CD14-positive monocyte (primary cell): Measurements from ENCODE around the gene C1S. TPM values are rescaled to one million over a fixed set of nuclear protein-coding genes. Genes with fewer than 3 reads are reported as not detected.
A peak's percentile ranks its signal among the peaks of the same experiment; 100 is the strongest.

Experiments used
- DNase-seq, 3 donors: peaks; one replicate each; pipeline ENCODE4 v3.0.0-alpha.2; 2011 to 2022
- H2AFZ ChIP-seq: 2 replicates; pipeline ENCODE4 v1.6.0; 2012; ENCODE audit warnings: mild to moderate bottlenecking, low read depth, low read length, inconsistent platforms; ENCODE audit not compliant: insufficient read depth, poor library complexity, severe bottlenecking
- H3K27ac ChIP-seq, 2 donors: 1 replicate in 1 of 2; 2 replicates in 1 of 2; pipeline ENCODE4 v1.5.1; 2012 to 2013; ENCODE audit warnings: low read length in 2 of 2, control low read depth in 1 of 2, inconsistent platforms in 1 of 2, low read depth in 1 of 2, mild to moderate bottlenecking in 1 of 2
- H3K27me3 ChIP-seq, 2 donors: one replicate each; pipeline versions ENCODE4 v1.6.0 to v1.6.1; 2011 to 2013; ENCODE audit warnings: low read length in 2 of 2; ENCODE audit not compliant: control insufficient read depth in 2 of 2, insufficient read depth in 2 of 2
- H3K36me3 ChIP-seq, 2 donors: replicated peaks in 1 of 2; 1 replicate in 1 of 2; 2 replicates in 1 of 2; pipeline versions ENCODE4 v1.5.1 to v1.6.1; 2012 to 2013; ENCODE audit warnings: low read length in 2 of 2, control low read depth in 1 of 2, inconsistent platforms in 1 of 2, mild to moderate bottlenecking in 1 of 2; ENCODE audit not compliant: insufficient read depth in 2 of 2, control insufficient read depth in 1 of 2
- H3K4me1 ChIP-seq, 2 donors: 1 replicate in 1 of 2; 2 replicates in 1 of 2; pipeline versions ENCODE4 v1.5.1 to v1.6.1; 2012 to 2013; ENCODE audit warnings: low read length in 2 of 2, control low read depth in 1 of 2, inconsistent platforms in 1 of 2, mild to moderate bottlenecking in 1 of 2, moderate library complexity in 1 of 2; ENCODE audit not compliant: insufficient read depth in 2 of 2, control insufficient read depth in 1 of 2
- H3K4me2 ChIP-seq: replicated peaks from 2 replicates; pipeline ENCODE3; 2012; ENCODE audit warnings: low read length, moderate library complexity, mild to moderate bottlenecking; ENCODE audit not compliant: poor library complexity, severe bottlenecking; ENCODE audit errors: extremely low read depth
- H3K4me3 ChIP-seq, 3 experiments: fragments of 200-600 bp in 1 of 3; sonication (generic) in 1 of 3; replicated peaks in 1 of 3; 1 replicate in 2 of 3; 2 replicates in 1 of 3; pipeline ENCODE4 v1.5.1; 2011 to 2013; ENCODE audit warnings: low read length in 3 of 3, mild to moderate bottlenecking in 3 of 3, control low read depth in 2 of 3, low read depth in 2 of 3, inconsistent platforms in 1 of 3, moderate library complexity in 1 of 3
- H3K79me2 ChIP-seq: 2 replicates; pipeline ENCODE4 v1.6.0; 2012; ENCODE audit warnings: mild to moderate bottlenecking, control low read depth, inconsistent platforms, low read length, moderate library complexity; ENCODE audit not compliant: insufficient read depth
- H3K9ac ChIP-seq: 2 replicates; pipeline ENCODE4 v1.6.0; 2017; ENCODE audit warnings: low read length, mild to moderate bottlenecking; ENCODE audit not compliant: insufficient read depth, poor library complexity, severe bottlenecking
- H3K9me3 ChIP-seq, 2 donors: replicated peaks in 1 of 2; 1 replicate in 1 of 2; 2 replicates in 1 of 2; pipeline versions ENCODE4 v1.5.1 to v1.6.1; 2012 to 2013; ENCODE audit warnings: low read length in 2 of 2, control low read depth in 1 of 2; ENCODE audit not compliant: control insufficient read depth in 1 of 2, insufficient read depth in 1 of 2
- H4K20me1 ChIP-seq: 2 replicates; pipeline ENCODE4 v1.6.0; 2012; ENCODE audit warnings: mild to moderate bottlenecking, low read length, control low read depth, moderate library complexity; ENCODE audit not compliant: insufficient read depth
- H3K27ac Mint-ChIP-seq, 7 donors: one replicate each; pipeline ENCODE4 v1.8.0; 2020; ENCODE audit warnings: mild to moderate bottlenecking in 7 of 7, mixed read lengths in 7 of 7, moderate library complexity in 6 of 7, inconsistent platforms in 2 of 7
- H3K27me3 Mint-ChIP-seq, 3 donors: one replicate each; pipeline ENCODE4 v1.8.0; 2021 to 2022; ENCODE audit warnings: low read depth in 3 of 3, mild to moderate bottlenecking in 3 of 3, mixed read lengths in 3 of 3, moderate library complexity in 3 of 3, inconsistent platforms in 1 of 3
- H3K36me3 Mint-ChIP-seq, 2 donors: one replicate each; pipeline ENCODE4 v1.8.0; 2020; ENCODE audit warnings: mixed read lengths in 2 of 2, inconsistent platforms in 1 of 2, mild to moderate bottlenecking in 1 of 2
- H3K4me1 Mint-ChIP-seq: one replicate; pipeline ENCODE4 v1.8.0; 2020; ENCODE audit warnings: mild to moderate bottlenecking, mixed read lengths
- H3K4me3 Mint-ChIP-seq, 2 donors: one replicate each; pipeline ENCODE4 v1.8.0; 2020; ENCODE audit warnings: mild to moderate bottlenecking in 2 of 2, mixed read lengths in 2 of 2, moderate library complexity in 1 of 2
- H3K9me3 Mint-ChIP-seq, 7 donors: one replicate each; pipeline ENCODE4 v1.8.0; 2020 to 2022; ENCODE audit warnings: mixed read lengths in 7 of 7, mild to moderate bottlenecking in 6 of 7, moderate library complexity in 6 of 7, inconsistent platforms in 2 of 7
- CTCF ChIP-seq: fragments of 200-600 bp; IDR thresholded peaks from one replicate; pipeline ENCODE4 v1.8.0; 2022; ENCODE audit warnings: antibody characterized with exemption, mild to moderate bottlenecking
- WGBS: methylation state at CpG from one replicate; pipeline ENCODE4 v1.1.5; 2013; ENCODE audit warnings: missing lambda C conversion rate; ENCODE audit not compliant: insufficient coverage; 5-methylcytosine and 5-hydroxymethylcytosine counted together
- intact Hi-C, 2 donors: fragments of 100-400 bp; cut with micrococcal nuclease; formaldehyde crosslinking; loops; one replicate each; pipeline versions ENCODE4 v1.15.0 to v1.15.1; 2023
- polyA plus RNA-seq, 3 donors: library from polyadenylated mRNA; depleted of rRNA in 1 of 3; unstranded in 2 of 3; stranded (reverse) in 1 of 3; fragments of 300-500 nt in 2 of 3; fragments of >200 nt in 1 of 3; fragmentation: Illumina TruSeq in 2 of 3; gene quantifications; 1 replicate in 2 of 3; 2 replicates in 1 of 3; pipeline ENCODE4 v1.2.3, GENCODE V29; 2012 to 2021

The C1S gene
- polyA plus RNA-seq, 3 donors = 1.00 TPM; not detected in 2

GRCh38 chr12:7110661-7111060 lies 50.1 kb downstream of the C1S start:
- H4K20me1 ChIP-seq = no peaks in the 10 kb centered on the region
- H3K27me3 Mint-ChIP-seq = peaks cover 0 to 2% (median 0%) of the 10 kb centered on the region in 3 donors
- peaks cover 0 to 12% of the 10 kb centered on the region in 2 donors for H3K36me3 ChIP-seq
- H3K9me3 Mint-ChIP-seq = peaks cover 2 to 16% (median 12%) of the 10 kb centered on the region in 7 donors
- H3K27me3 ChIP-seq = no peaks in the 10 kb centered on the region
- 100% methylated on average over 2 of the region's 5 CpGs for WGBS
- peaks cover 31 to 36% of the 10 kb centered on the region in 2 donors for H3K36me3 Mint-ChIP-seq
- no peak for TF ChIP-seq CTCF
- peak overlapping the region in 1 of 7 donors; percentile 70 for H3K27ac Mint-ChIP-seq
- intact Hi-C loops = loop anchor here (5.0 to 10.0 kb wide), 3 partner anchors 86 to 243 kb away; partner anchors contain the start of gene TPI1 (in 1 of the 2)
- peaks cover 21% of the 10 kb centered on the region for H3K79me2 ChIP-seq
- no peak overlapping the region for H2AFZ ChIP-seq
- H3K9me3 ChIP-seq = peaks cover 0 to 5% of the 10 kb centered on the region in 2 donors
- no peak overlapping the region for H3K27ac ChIP-seq
- no peak overlapping the region for H3K4me2 ChIP-seq
- peaks cover 34% of the 10 kb centered on the region for H3K4me1 Mint-ChIP-seq
- H3K4me3 Mint-ChIP-seq = no peak overlapping the region
- DNase-seq = no peak
- no peak overlapping the region for H3K4me3 ChIP-seq
- peaks cover 18 to 19% of the 10 kb centered on the region in 2 donors for H3K4me1 ChIP-seq
- no peak overlapping the region for H3K9ac ChIP-seq

- H3K4me1 ChIP-seq = peaks cover 18 to 19% of the 10 kb centered on the region in 2 donors
- no peaks in the 10 kb centered on the region for H3K27me3 ChIP-seq
- Mint-ChIP-seq H3K4me1 (peaks cover 29% of the 10 kb centered on the region), H3K4me3 (no peak overlapping the region), H3K27me3 (peaks cover 0 to 2% (median 0%) of the 10 kb centered on the region in 3 donors), H3K36me3 (peaks cover 35 to 38% of the 10 kb centered on the region in 2 donors), H3K9me3 (peaks cover 3 to 9% (median 6%) of the 10 kb centered on the region in 7 donors), H3K27ac (no peak overlapping the region)
- no peak for TF ChIP-seq CTCF
- H3K9ac ChIP-seq = no peak overlapping the region
- H3K36me3 ChIP-seq = peaks cover 0 to 7% of the 10 kb centered on the region in 2 donors
- H3K79me2 ChIP-seq = peaks cover 7% of the 10 kb centered on the region
- intact Hi-C loops = loop anchor here (5.0 to 10.0 kb wide), 3 partner anchors 87 to 245 kb away; partner anchors contain the start of gene TPI1 (in 1 of the 2)
- H4K20me1 ChIP-seq = no peaks in the 10 kb centered on the region
- H3K27ac ChIP-seq = no peak overlapping the region
- H2AFZ ChIP-seq = no peak overlapping the region
- H3K9me3 ChIP-seq = no peaks in the 10 kb centered on the region
- no peak for DNase-seq
- no peak overlapping the region for H3K4me3 ChIP-seq
- H3K4me2 ChIP-seq = no peak overlapping the region
- WGBS = no CpG with 5 or more reads among the region's 4 CpGs
These were observed 51.5 kb downstream of the C1S start for GRCh38 chr12:7112041-7112440.
